Stimulated activated CD4-positive, alpha-beta T cell treated with anti-CD3 and anti-CD28 coated beads, Interleukin-4, amount 100 ng/mL, for 4 hours (primary cell): ENCODE data around the gene CDHR5.
"Not testable (repeated sequence)": the region's sequence is repeated elsewhere in the genome, so short reads cannot be mapped to it uniquely, and the experiment has no call there.

ENCODE experiments used
- DNase-seq, 2 experiments: peaks; one replicate each; pipeline ENCODE4 v3.0.0-alpha.2; 2020

The CDHR5 gene

GRCh38 chr11:581342-581741, 43.4 kb downstream of the CDHR5 start:
- DNase-seq, result no peak

GRCh38 chr11:579830-580601, 44.7 kb downstream of the CDHR5 start:
- no peak for DNase-seq

GRCh38 chr11:578276-579035, 46.3 kb downstream of the CDHR5 start:
- no peak for DNase-seq

GRCh38 chr11:577611-577894, 47.2 kb downstream of the CDHR5 start:
- DNase-seq, result no peak

- DNase-seq, result no peak
Observed at GRCh38 chr11:576811-577610, 47.7 kb downstream of the CDHR5 start.

GRCh38 chr11:575996-576768, 48.6 kb downstream of the CDHR5 start, which contains the start of gene PHRF1:
Gene PHRF1 (plus strand): TSS chr11:576470. CDS start chr11:581513, 5,043 bp downstream.
- DNase-seq, result peak; percentile 95

- DNase-seq, result no peak
Observed at GRCh38 chr11:575313-575995, 49.3 kb downstream of the CDHR5 start.

GRCh38 chr11:574632-575312, 50.0 kb downstream of the CDHR5 start:
- DNase-seq, result no peak

- not testable (repeated sequence) for DNase-seq
Observed at GRCh38 chr11:574031-574570, 50.7 kb downstream of the CDHR5 start.

GRCh38 chr11:573146-573759, 51.5 kb downstream of the CDHR5 start:
- no peak for DNase-seq

GRCh38 chr11:571802-572185, 53.0 kb downstream of the CDHR5 start:
- DNase-seq, result no peak

- no peak for DNase-seq
Observed at GRCh38 chr11:569158-569885, 55.4 kb downstream of the CDHR5 start.

GRCh38 chr11:568306-569157, 56.2 kb downstream of the CDHR5 start:
- DNase-seq, result peak; percentile 86 to 88

- no peak for DNase-seq
Observed at GRCh38 chr11:567629-568292, 57.0 kb downstream of the CDHR5 start.

GRCh38 chr11:567011-567628, 57.6 kb downstream of the CDHR5 start:
- DNase-seq, result no peak
